ENCODE measurements around the gene INTS14.

GRCh38 chr15:65576664-65577063, 34.3 kb downstream of the INTS14 start:
- TF ChIP-seq, protein P1, sequence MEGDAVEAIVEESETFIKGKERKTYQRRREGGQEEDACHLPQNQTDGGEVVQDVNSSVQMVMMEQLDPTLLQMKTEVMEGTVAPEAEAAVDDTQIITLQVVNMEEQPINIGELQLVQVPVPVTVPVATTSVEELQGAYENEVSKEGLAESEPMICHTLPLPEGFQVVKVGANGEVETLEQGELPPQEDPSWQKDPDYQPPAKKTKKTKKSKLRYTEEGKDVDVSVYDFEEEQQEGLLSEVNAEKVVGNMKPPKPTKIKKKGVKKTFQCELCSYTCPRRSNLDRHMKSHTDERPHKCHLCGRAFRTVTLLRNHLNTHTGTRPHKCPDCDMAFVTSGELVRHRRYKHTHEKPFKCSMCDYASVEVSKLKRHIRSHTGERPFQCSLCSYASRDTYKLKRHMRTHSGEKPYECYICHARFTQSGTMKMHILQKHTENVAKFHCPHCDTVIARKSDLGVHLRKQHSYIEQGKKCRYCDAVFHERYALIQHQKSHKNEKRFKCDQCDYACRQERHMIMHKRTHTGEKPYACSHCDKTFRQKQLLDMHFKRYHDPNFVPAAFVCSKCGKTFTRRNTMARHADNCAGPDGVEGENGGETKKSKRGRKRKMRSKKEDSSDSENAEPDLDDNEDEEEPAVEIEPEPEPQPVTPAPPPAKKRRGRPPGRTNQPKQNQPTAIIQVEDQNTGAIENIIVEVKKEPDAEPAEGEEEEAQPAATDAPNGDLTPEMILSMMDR (IDR thresholded peaks at IDR 0.05; ENCODE audit: insufficient read depth, low read length), result no peak
- no peak for TF ChIP-seq POLR2AphosphoS5 (IDR thresholded peaks at IDR 0.05; ENCODE audit: low read depth)
- no peak for TF ChIP-seq GABPA (IDR thresholded peaks at IDR 0.05; ENCODE audit: low read depth)
- TF ChIP-seq SPI1 (IDR thresholded peaks at IDR 0.05; ENCODE audit: borderline replicate concordance, low read depth), result no peak
